Omental fat pad (tissue), 4 donors: ENCODE results near the gene SLC7A1. TPM values are rescaled to one million over a fixed set of nuclear protein-coding genes. Genes with fewer than 3 reads are reported as not detected.

Experiments
- ATAC-seq: fragments of 150-250 bp; one replicate; pipeline ENCODE4 v1.9.1; 2016; ENCODE audit warnings: mild to moderate bottlenecking, moderate library complexity; ENCODE audit not compliant: low FRiP score
- DNase-seq: peaks from one replicate; pipeline ENCODE4 v3.0.0-alpha.2; 2019; ENCODE audit warnings: low spot score
- CTCF ChIP-seq, 3 donors: fragments of 450-650 bp; IDR thresholded peaks; one replicate each; pipeline ENCODE4 v1.5.1; 2016 to 2017; ENCODE audit warnings: antibody characterized with exemption in 3 of 3, mild to moderate bottlenecking in 3 of 3, moderate library complexity in 2 of 3
- total RNA-seq, 4 donors: library from RNA; depleted of rRNA; stranded (reverse); fragments of >200 nt; gene quantifications; one replicate each; pipeline ENCODE4 v1.1.0, GENCODE V29; 2016

SLC7A1 gene
- total RNA-seq, 4 donors from 2014 or later = 18.5 to 60.5 (median 25.8) TPM

GRCh38 chr13:29583073-29583785, 12.3 kb downstream of the SLC7A1 start:
- no peak for TF ChIP-seq CTCF (IDR thresholded peaks at IDR 0.05)
- no peak for ATAC-seq

GRCh38 chr13:29582171-29582570, 13.3 kb downstream of the SLC7A1 start:
- no peak for ATAC-seq
- DNase-seq = no peak
- no peak for TF ChIP-seq CTCF (IDR thresholded peaks at IDR 0.05)

More at GRCh38 chr13:29583073-29583785, 12.3 kb downstream of the SLC7A1 start:
- DNase-seq = no peak

- DNase-seq (no peak), ATAC-seq (no peak)
- TF ChIP-seq CTCF (IDR thresholded peaks at IDR 0.05) = no peak
Measured at GRCh38 chr13:29581666-29582065, 13.8 kb downstream of the SLC7A1 start.

GRCh38 chr13:29579094-29579493, 16.4 kb downstream of the SLC7A1 start:
- DNase-seq (no peak), ATAC-seq (no peak)
- no peak for TF ChIP-seq CTCF (IDR thresholded peaks at IDR 0.05)

GRCh38 chr13:29578300-29579085, 17.0 kb downstream of the SLC7A1 start:
- ATAC-seq = no peak
- no peak for DNase-seq
- no peak for TF ChIP-seq CTCF (IDR thresholded peaks at IDR 0.05)

- DNase-seq = no peak
- no peak for TF ChIP-seq CTCF (IDR thresholded peaks at IDR 0.05)
- ATAC-seq = no peak
Measured at GRCh38 chr13:29577136-29578051, 18.1 kb downstream of the SLC7A1 start.
